HFF-Myc (cell line): ENCODE measurements around the gene BICDL2.
"Not testable (repeated sequence)": the region's sequence is repeated elsewhere in the genome, so short reads cannot be mapped to it uniquely, and the experiment has no call there.

Source experiments
- DNase-seq: peaks from one replicate; pipeline ENCODE4 v3.0.0-alpha.2; 2011; ENCODE audit warnings: low read depth; ENCODE audit errors: extremely low read depth
- H3K4me3 ChIP-seq: replicated peaks from 2 replicates; pipeline ENCODE4 v1.5.1; 2011; ENCODE audit warnings: low read depth, mild to moderate bottlenecking, control low read depth, low read length
- TF ChIP-seq, protein P1 (sequence below): IDR thresholded peaks from 2 replicates; pipeline ENCODE4 v1.5.1; 2012; ENCODE audit warnings: mild to moderate bottlenecking, low read depth, low read length, control low read depth; ENCODE audit errors: missing control alignments

BICDL2 gene, protein sequence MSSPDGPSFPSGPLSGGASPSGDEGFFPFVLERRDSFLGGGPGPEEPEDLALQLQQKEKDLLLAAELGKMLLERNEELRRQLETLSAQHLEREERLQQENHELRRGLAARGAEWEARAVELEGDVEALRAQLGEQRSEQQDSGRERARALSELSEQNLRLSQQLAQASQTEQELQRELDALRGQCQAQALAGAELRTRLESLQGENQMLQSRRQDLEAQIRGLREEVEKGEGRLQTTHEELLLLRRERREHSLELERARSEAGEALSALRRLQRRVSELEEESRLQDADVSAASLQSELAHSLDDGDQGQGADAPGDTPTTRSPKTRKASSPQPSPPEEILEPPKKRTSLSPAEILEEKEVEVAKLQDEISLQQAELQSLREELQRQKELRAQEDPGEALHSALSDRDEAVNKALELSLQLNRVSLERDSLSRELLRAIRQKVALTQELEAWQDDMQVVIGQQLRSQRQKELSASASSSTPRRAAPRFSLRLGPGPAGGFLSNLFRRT

DNA sequence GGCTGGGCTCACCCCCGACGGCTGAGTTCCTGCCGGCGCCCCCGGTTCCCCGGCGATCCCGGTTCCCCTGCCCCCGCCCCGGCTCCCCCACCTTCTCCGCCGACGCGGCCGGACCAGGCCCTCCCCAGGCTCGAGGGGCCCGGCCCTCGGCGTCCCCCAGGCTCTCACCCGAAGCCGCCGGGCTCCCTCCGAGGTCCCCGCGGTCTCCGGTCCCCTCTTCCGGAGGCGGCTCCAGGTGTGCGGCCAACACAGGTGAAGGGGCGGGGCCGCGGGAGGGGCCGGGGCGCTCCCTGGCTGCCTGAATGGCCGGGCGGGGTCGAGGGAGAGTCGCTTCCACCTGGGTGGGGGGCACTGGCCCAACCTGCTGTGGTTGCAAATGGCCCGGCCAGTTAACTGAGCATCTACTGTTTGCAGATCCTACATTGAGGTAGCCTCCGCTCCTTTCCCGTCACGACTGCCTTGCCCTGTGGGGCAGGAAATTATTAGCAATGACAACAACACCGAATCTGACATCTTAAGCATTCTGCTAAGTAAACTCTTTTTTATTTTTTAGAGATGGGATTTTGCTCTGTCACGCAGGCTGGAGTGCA, at the start of gene BICDL2:
Gene BICDL2 (minus strand): TSS at position 219 of the 590 bp plus-strand sequence. CDS start 1,448 bp downstream, outside the sequence.
- H3K4me3 ChIP-seq, result no peak within 1 kb of the TSS

DNA sequence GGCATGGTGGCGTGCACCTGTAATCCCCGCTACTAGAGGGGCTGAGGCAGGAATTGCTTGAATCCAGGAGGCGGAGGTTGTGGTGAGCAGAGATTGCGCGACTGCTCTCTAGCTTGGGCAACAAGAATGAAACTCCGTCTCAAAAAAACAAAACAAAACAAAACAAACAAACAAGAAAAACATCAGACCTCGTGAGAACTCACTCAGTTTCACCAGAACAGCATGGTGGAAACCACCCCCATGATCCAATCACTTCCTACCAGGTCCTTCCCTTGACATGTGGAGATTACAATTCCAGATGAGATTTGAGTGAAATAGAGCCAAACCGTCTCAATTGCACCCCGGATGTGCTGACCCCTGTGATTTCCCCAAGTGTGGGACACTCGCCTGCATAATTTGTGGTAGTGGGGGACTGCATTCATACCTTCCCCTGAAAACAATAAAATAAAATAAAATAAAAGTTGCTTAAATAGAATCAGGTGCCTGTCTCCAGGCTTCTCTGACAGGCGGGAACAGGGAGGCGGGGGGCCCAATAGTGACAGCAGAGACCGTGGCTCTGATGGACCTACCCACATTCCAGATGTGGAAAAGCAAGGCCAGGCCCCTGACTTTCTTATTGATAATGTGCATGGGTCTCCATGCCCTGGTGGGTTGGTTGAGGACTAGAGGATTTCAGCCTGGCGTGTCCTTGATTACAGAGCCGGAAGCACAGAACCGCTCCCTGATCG, 49.3 kb upstream of the BICDL2 start:
- no peak for DNase-seq
- TF ChIP-seq, protein P1, sequence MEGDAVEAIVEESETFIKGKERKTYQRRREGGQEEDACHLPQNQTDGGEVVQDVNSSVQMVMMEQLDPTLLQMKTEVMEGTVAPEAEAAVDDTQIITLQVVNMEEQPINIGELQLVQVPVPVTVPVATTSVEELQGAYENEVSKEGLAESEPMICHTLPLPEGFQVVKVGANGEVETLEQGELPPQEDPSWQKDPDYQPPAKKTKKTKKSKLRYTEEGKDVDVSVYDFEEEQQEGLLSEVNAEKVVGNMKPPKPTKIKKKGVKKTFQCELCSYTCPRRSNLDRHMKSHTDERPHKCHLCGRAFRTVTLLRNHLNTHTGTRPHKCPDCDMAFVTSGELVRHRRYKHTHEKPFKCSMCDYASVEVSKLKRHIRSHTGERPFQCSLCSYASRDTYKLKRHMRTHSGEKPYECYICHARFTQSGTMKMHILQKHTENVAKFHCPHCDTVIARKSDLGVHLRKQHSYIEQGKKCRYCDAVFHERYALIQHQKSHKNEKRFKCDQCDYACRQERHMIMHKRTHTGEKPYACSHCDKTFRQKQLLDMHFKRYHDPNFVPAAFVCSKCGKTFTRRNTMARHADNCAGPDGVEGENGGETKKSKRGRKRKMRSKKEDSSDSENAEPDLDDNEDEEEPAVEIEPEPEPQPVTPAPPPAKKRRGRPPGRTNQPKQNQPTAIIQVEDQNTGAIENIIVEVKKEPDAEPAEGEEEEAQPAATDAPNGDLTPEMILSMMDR, result no peak
- H3K4me3 ChIP-seq, result no peak overlapping the region

More for the DNA sequence above, at the start of gene BICDL2:
- DNase-seq, result no peak
- TF ChIP-seq, protein P1, result no peak

DNA sequence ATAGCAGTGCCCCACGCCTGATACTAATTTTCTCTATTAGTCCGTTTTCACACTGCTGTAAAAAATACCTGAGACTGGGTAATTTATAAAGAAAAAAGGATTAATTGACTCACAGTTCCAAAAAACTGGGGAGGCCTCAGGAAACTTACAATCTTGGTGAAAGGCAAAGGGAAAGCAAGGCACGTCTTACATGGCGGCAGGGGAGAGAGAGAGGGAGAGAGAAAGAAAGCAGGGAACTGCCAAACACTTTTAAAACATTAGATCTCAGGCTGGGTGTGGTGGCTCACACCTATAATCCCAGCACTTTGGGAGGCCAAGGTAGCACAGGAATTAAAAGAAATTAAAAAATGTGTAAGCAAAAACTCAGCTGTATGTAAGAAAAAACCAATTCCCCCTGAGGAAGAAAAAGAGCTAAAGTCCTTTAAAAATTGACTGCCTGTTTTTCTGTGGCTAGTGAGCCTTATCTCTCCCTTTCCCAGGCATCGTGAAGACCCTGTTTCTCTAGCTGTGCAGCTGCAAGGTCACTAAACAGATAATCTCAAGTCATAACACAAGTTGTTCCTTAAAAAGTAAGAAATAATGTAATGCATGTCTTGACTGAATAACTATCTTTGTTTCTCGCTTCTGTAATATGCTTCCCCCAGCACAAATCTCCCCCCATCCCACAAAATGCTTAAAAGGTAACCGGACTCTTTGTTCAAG, 48.4 kb upstream of the BICDL2 start:
- no peak overlapping the region for H3K4me3 ChIP-seq
- TF ChIP-seq, protein P1, result no peak
- no peak for DNase-seq

DNA sequence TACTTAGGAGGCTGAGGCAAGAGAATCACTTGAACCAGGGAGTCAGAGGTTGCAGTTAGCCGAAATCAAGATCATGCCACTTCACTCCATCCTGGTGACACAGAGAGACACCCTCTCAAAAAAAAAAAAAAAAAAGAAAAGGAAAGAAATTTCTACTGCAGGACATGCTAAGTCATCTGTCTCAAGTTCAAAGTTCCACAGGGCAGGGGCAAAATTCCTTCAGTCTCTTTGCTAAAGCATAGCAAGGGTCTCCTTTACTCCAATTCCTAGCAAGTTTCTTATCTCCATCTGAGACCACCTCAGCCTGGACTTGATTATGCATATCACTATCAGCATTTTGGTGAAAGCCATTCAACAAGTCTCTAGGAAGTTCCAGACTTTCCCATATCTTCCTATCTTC, 47.7 kb upstream of the BICDL2 start:
- DNase-seq, result no peak
- H3K4me3 ChIP-seq, result no peak overlapping the region
- TF ChIP-seq, protein P1, result no peak

DNA sequence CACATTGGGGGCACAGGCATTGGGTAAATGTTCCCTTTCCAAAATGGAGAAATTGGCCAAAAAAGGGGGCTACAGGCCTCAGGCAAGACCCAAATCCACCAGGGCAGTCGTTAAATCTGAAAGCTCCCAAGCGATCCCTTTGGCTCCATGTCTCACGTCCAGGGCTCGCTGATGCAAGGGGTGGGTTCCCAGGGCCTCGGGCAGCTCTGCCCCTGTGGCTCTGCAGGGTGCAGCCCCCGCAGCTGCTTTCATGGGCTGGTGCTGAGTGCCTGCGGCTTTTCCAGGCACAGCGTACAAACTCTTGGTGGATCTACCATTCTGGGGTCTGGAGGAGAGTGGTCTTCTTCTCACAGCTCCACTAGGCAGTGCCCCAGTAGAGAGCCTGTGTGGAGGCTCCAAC, 46.7 kb upstream of the BICDL2 start:
- DNase-seq, H3K4me3 ChIP-seq: not testable (repeated sequence)

DNA sequence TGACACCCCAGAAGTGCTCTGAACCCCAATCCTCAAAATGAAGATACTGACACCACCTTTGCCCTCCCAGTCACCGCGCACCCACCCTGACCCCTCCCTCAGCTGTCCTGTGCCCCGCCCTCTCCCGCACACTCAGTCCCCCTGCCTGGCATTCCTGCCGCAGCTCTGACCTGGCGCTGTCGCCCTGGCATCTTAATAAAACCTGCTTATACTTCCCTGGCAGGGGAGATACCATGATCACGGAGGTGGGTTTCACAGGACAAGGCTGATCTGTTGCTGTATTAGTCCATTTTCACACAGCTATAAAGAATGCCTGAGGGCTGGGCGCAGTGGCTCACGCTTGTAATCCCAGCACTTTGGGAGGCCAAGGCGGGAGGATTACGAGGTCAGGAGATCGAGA, 45.2 kb upstream of the BICDL2 start:
- H3K4me3 ChIP-seq, DNase-seq: not testable (repeated sequence)

DNA sequence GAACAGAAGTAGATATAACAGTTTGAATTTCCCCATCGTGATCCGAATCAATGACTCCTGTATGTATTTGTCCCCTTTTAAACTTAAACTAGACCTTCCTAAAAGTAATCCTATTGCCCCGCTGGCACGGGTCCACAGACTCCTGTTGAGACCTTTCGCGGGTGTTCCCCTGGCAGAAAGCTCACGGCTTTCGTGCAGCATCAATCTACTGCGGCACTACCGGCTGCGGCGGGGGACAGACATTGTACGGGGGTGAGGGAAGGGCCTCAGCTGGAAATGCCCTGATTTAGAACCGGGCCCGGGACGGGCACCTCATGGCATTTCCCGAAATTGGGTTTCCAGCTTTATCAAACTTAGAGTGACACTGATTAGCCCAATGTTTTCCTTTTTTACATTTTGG, 43.3 kb upstream of the BICDL2 start:
- TF ChIP-seq, protein P1, result no peak
- no peak for DNase-seq
- no peak overlapping the region for H3K4me3 ChIP-seq
